ENCODE measurements around the gene TLR7. TPM values are rescaled to one million over a fixed set of nuclear protein-coding genes. Genes with fewer than 3 reads are reported as not detected.
A peak's percentile ranks its signal among the peaks of the same experiment; 100 is the strongest.

The TLR7 gene
- total RNA-seq, 2 experiments from 2014 or later, result 0.05 TPM; not detected in 1

DNA sequence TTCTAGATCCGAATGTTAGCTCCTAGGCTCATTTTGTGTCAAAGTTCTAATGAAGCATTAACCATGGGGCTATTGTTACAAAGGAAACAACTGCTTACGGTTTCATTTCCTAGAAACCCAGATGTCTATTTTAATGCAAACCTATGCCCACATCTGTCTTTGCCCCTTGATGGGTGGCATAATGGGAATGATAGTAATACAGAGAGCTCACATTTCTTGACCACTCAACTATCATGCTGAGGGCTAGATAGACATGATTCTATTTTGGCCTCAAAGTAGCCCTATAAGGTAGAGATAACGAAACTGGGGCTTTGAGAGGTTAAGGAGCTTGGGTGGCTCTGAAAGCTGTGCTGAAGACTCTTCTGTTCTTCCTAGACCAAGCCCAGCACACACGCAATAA lies 1.9 kb downstream of the TLR7 start:
- Mint-ChIP-seq H3K4me3 (no peak overlapping the region), H3K36me3 (ENCODE audit: low read depth) (no peaks in the 10 kb centered on the region), H3K4me1 (ENCODE audit: low read depth) (peaks cover 10% of the 10 kb centered on the region), H3K9me3 (ENCODE audit: insufficient read depth) (no peaks in the 10 kb centered on the region), H3K27me3 (ENCODE audit: low read depth) (peaks cover 2% of the 10 kb centered on the region), H3K27ac (no peak overlapping the region)
- ChIA-PET POLR2A (no interaction called here), CTCF (no interaction called here)
- DNase-seq (no peak), ATAC-seq (no peak)

GRCh38 chrX:12871257-12871656 lies 4.4 kb downstream of the TLR7 start:
- H3K36me3 Mint-ChIP-seq (ENCODE audit: low read depth), result no peaks in the 10 kb centered on the region
- H3K4me1 Mint-ChIP-seq (ENCODE audit: low read depth), result peaks cover 10% of the 10 kb centered on the region
- ChIA-PET CTCF (no interaction called here), POLR2A (no interaction called here)
- no peak for ATAC-seq
- H3K4me3 Mint-ChIP-seq, result no peak overlapping the region
- DNase-seq, result no peak
- no peak overlapping the region for H3K27ac Mint-ChIP-seq
- no peaks in the 10 kb centered on the region for H3K9me3 Mint-ChIP-seq (ENCODE audit: insufficient read depth)
- peaks cover 2% of the 10 kb centered on the region for H3K27me3 Mint-ChIP-seq (ENCODE audit: low read depth)

- Mint-ChIP-seq H3K27ac (no peak overlapping the region), H3K36me3 (ENCODE audit: low read depth) (no peaks in the 10 kb centered on the region), H3K27me3 (ENCODE audit: low read depth) (no peaks in the 10 kb centered on the region), H3K4me3 (no peak overlapping the region), H3K9me3 (ENCODE audit: insufficient read depth) (no peaks in the 10 kb centered on the region), H3K4me1 (ENCODE audit: low read depth) (peaks cover 5% of the 10 kb centered on the region)
- CTCF ChIA-PET, result no interaction called here
- POLR2A ChIA-PET, result no interaction called here
- no peak for ATAC-seq
- no peak for DNase-seq
Observed at GRCh38 chrX:12872741-12873140, 5.9 kb downstream of the TLR7 start.

GRCh38 chrX:12874581-12874980 lies 7.7 kb downstream of the TLR7 start:
- CTCF ChIA-PET, result no interaction called here
- ATAC-seq (no peak), DNase-seq (no peak)
- no peaks in the 10 kb centered on the region for H3K36me3 Mint-ChIP-seq (ENCODE audit: low read depth)
- no peak overlapping the region for H3K27ac Mint-ChIP-seq
- H3K9me3 Mint-ChIP-seq (ENCODE audit: insufficient read depth), result no peaks in the 10 kb centered on the region
- H3K27me3 Mint-ChIP-seq (ENCODE audit: low read depth), result no peaks in the 10 kb centered on the region
- POLR2A ChIA-PET, result no interaction called here
- H3K4me3 Mint-ChIP-seq, result no peak overlapping the region
- no peaks in the 10 kb centered on the region for H3K4me1 Mint-ChIP-seq (ENCODE audit: low read depth)

DNA sequence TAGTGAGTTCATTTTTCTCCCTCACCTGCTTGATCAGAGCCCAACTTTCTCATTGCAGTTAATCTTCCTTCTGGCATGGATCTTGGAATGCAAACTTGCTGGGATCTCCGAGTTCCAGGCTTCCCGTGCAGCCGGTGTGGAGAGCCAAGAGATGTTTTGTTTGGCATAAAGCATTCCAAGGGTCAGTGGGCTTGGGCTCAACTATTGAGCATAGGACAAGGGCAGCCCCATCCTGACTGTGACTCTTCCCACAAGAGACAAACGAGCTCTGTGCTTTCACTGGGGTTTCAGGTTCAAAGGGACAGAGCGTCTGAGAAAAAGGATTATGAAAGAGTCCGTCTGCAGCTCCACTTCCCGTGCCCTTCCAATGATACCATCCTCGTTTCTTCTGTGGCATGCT lies 10.5 kb downstream of the TLR7 start:
- no peaks in the 10 kb centered on the region for H3K4me1 Mint-ChIP-seq (ENCODE audit: low read depth)
- ChIA-PET CTCF (interaction anchor here (1.6 kb wide), 1 partner anchor 16 kb away, joined by 3 read pairs; no protein-coding TSS in a partner anchor), POLR2A (no interaction called here)
- H3K36me3 Mint-ChIP-seq (ENCODE audit: low read depth), result no peaks in the 10 kb centered on the region
- no peak overlapping the region for H3K4me3 Mint-ChIP-seq
- DNase-seq (no peak), ATAC-seq (no peak)
- H3K9me3 Mint-ChIP-seq (ENCODE audit: insufficient read depth), result no peaks in the 10 kb centered on the region
- no peak overlapping the region for H3K27ac Mint-ChIP-seq
- H3K27me3 Mint-ChIP-seq (ENCODE audit: low read depth), result peaks cover 5% of the 10 kb centered on the region

DNA sequence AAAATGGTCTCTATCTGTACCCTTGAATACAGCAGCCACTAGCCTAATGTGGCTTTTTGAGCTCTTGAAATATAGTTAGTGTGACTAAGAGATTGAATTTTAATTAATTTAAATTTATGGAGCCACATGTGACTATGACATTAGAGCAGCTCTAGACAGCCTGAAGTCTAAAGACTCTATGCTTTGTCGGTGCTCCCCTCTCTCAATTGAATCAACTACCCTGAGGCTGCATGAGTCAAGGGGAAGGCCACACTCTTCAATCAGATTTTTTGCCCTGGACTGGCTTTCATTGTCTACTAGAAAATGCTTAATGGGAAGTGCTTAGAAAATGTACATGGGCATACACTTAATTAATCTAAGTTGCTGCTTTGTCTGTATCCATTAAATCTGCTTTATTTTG lies 11.7 kb downstream of the TLR7 start:
- ChIA-PET POLR2A (no interaction called here), CTCF (no interaction called here)
- H3K4me3 Mint-ChIP-seq, result no peak overlapping the region
- no peaks in the 10 kb centered on the region for H3K9me3 Mint-ChIP-seq (ENCODE audit: insufficient read depth)
- ATAC-seq (no peak), DNase-seq (no peak)
- H3K27ac Mint-ChIP-seq, result no peak overlapping the region
- no peaks in the 10 kb centered on the region for H3K4me1 Mint-ChIP-seq (ENCODE audit: low read depth)
- H3K36me3 Mint-ChIP-seq (ENCODE audit: low read depth), result no peaks in the 10 kb centered on the region
- peaks cover 9% of the 10 kb centered on the region for H3K27me3 Mint-ChIP-seq (ENCODE audit: low read depth)

GRCh38 chrX:12881914-12882313 lies 15.0 kb downstream of the TLR7 start:
- no peak overlapping the region for H3K27ac Mint-ChIP-seq
- H3K27me3 Mint-ChIP-seq (ENCODE audit: low read depth), result peaks cover 15% of the 10 kb centered on the region
- ChIA-PET POLR2A (no interaction called here), CTCF (no interaction called here)
- ATAC-seq, result no peak
- DNase-seq, result no peak
- H3K9me3 Mint-ChIP-seq (ENCODE audit: insufficient read depth), result no peaks in the 10 kb centered on the region
- no peak overlapping the region for H3K4me3 Mint-ChIP-seq
- no peaks in the 10 kb centered on the region for H3K4me1 Mint-ChIP-seq (ENCODE audit: low read depth)
- H3K36me3 Mint-ChIP-seq (ENCODE audit: low read depth), result no peaks in the 10 kb centered on the region

DNA sequence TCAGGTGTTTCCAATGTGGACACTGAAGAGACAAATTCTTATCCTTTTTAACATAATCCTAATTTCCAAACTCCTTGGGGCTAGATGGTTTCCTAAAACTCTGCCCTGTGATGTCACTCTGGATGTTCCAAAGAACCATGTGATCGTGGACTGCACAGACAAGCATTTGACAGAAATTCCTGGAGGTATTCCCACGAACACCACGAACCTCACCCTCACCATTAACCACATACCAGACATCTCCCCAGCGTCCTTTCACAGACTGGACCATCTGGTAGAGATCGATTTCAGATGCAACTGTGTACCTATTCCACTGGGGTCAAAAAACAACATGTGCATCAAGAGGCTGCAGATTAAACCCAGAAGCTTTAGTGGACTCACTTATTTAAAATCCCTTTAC lies 18.6 kb downstream of the TLR7 start:
- POLR2A ChIA-PET, result no interaction called here
- Mint-ChIP-seq H3K27me3 (ENCODE audit: low read depth) (peaks cover 15% of the 10 kb centered on the region), H3K4me3 (no peak overlapping the region)

DNA sequence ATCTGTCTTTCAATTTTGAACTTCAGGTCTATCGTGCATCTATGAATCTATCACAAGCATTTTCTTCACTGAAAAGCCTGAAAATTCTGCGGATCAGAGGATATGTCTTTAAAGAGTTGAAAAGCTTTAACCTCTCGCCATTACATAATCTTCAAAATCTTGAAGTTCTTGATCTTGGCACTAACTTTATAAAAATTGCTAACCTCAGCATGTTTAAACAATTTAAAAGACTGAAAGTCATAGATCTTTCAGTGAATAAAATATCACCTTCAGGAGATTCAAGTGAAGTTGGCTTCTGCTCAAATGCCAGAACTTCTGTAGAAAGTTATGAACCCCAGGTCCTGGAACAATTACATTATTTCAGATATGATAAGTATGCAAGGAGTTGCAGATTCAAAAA lies 19.7 kb downstream of the TLR7 start:
- no peak for ATAC-seq
- H3K4me3 Mint-ChIP-seq, result no peak overlapping the region
- H3K4me1 Mint-ChIP-seq (ENCODE audit: low read depth), result peaks cover 30% of the 10 kb centered on the region
- no peak for DNase-seq
- no peak overlapping the region for H3K27ac Mint-ChIP-seq
- peaks cover 5% of the 10 kb centered on the region for H3K9me3 Mint-ChIP-seq (ENCODE audit: insufficient read depth)
- POLR2A ChIA-PET, result no interaction called here
- peaks cover 15% of the 10 kb centered on the region for H3K27me3 Mint-ChIP-seq (ENCODE audit: low read depth)
- no peaks in the 10 kb centered on the region for H3K36me3 Mint-ChIP-seq (ENCODE audit: low read depth)
- CTCF ChIA-PET, result no interaction called here

More for the DNA sequence above, 18.6 kb downstream of the TLR7 start:
- peaks cover 20% of the 10 kb centered on the region for H3K4me1 Mint-ChIP-seq (ENCODE audit: low read depth)
- DNase-seq, result no peak
- H3K36me3 Mint-ChIP-seq (ENCODE audit: low read depth), result no peaks in the 10 kb centered on the region
- no peak for ATAC-seq
- no peak overlapping the region for H3K27ac Mint-ChIP-seq
- CTCF ChIA-PET, result no interaction called here
- H3K9me3 Mint-ChIP-seq (ENCODE audit: insufficient read depth), result peaks cover 5% of the 10 kb centered on the region

- peaks cover 11% of the 10 kb centered on the region for H3K27me3 Mint-ChIP-seq (ENCODE audit: low read depth)
- H3K9me3 Mint-ChIP-seq (ENCODE audit: insufficient read depth), result peaks cover 5% of the 10 kb centered on the region
- H3K4me1 Mint-ChIP-seq (ENCODE audit: low read depth), result peaks cover 33% of the 10 kb centered on the region
- DNase-seq (no peak), ATAC-seq (no peak)
- no peak overlapping the region for H3K27ac Mint-ChIP-seq
- no peaks in the 10 kb centered on the region for H3K36me3 Mint-ChIP-seq (ENCODE audit: low read depth)
- CTCF ChIA-PET, result no interaction called here
- POLR2A ChIA-PET, result no interaction called here
- no peak overlapping the region for H3K4me3 Mint-ChIP-seq
Observed at GRCh38 chrX:12887141-12887540, 20.3 kb downstream of the TLR7 start.

GRCh38 chrX:12887767-12888166 lies 20.9 kb downstream of the TLR7 start:
- POLR2A ChIA-PET, result no interaction called here
- CTCF ChIA-PET, result no interaction called here
- ATAC-seq (no peak), DNase-seq (no peak)
- Mint-ChIP-seq H3K9me3 (ENCODE audit: insufficient read depth) (peaks cover 5% of the 10 kb centered on the region), H3K27ac (no peak overlapping the region), H3K4me3 (no peak overlapping the region), H3K36me3 (ENCODE audit: low read depth) (no peaks in the 10 kb centered on the region), H3K27me3 (ENCODE audit: low read depth) (peaks cover 10% of the 10 kb centered on the region), H3K4me1 (ENCODE audit: low read depth) (peaks cover 39% of the 10 kb centered on the region)

- DNase-seq (peak; percentile 33), ATAC-seq (peak; percentile 71)
- Mint-ChIP-seq H3K27me3 (ENCODE audit: low read depth) (peaks cover 2% of the 10 kb centered on the region), H3K9me3 (ENCODE audit: insufficient read depth) (peaks cover 5% of the 10 kb centered on the region), H3K4me3 (peak overlapping the region; percentile 22), H3K4me1 (ENCODE audit: low read depth) (peaks cover 51% of the 10 kb centered on the region), H3K36me3 (ENCODE audit: low read depth) (no peaks in the 10 kb centered on the region), H3K27ac (peak overlapping the region; percentile 87)
- POLR2A ChIA-PET, result interaction anchor here (0.8 to 1.1 kb wide), 2 partner anchors 86 to 200 kb away, joined by 3 read pairs; no protein-coding TSS in a partner anchor
- CTCF ChIA-PET, result interaction anchor here (0.6 to 7.4 kb wide), 4 partner anchors 10 to 76 kb away, joined by 3 to 90 read pairs (median 7); no protein-coding TSS in a partner anchor
Observed at GRCh38 chrX:12890467-12890866, 23.6 kb downstream of the TLR7 start.

GRCh38 chrX:12891171-12891570 lies 24.3 kb downstream of the TLR7 start:
- peak overlapping the region; percentile 87 for H3K27ac Mint-ChIP-seq
- no peaks in the 10 kb centered on the region for H3K27me3 Mint-ChIP-seq (ENCODE audit: low read depth)
- POLR2A ChIA-PET, result no interaction called here
- CTCF ChIA-PET, result interaction anchor here (0.6 to 7.4 kb wide), 3 partner anchors 9 to 77 kb away, joined by 3 to 90 read pairs (median 11); no protein-coding TSS in a partner anchor
- no peak overlapping the region for H3K4me3 Mint-ChIP-seq
- no peak for ATAC-seq
- peaks cover 5% of the 10 kb centered on the region for H3K9me3 Mint-ChIP-seq (ENCODE audit: insufficient read depth)
- DNase-seq, result no peak
- peaks cover 51% of the 10 kb centered on the region for H3K4me1 Mint-ChIP-seq (ENCODE audit: low read depth)
- no peaks in the 10 kb centered on the region for H3K36me3 Mint-ChIP-seq (ENCODE audit: low read depth)

Data from activated CD8-positive, alpha-beta T cell treated with anti-CD3 and anti-CD28 coated beads, Interleukin-2, amount 10 ng/mL, durations not matched to agents 7 days and 5 days (primary cell).